Measurements from ENCODE around the gene CDO1.
"Not testable (repeated sequence)": the region's sequence is repeated elsewhere in the genome, so short reads cannot be mapped to it uniquely, and the experiment has no call there.

Gene CDO1

GRCh38 chr5:115829913-115830312 lies 13.5 kb upstream of the CDO1 start:
- DNase-seq (ENCODE audit: low read depth), result no peak

- DNase-seq (ENCODE audit: low read depth), result no peak
These were observed 9.5 kb upstream of the CDO1 start for GRCh38 chr5:115825948-115826347.

- DNase-seq (ENCODE audit: low read depth), result not testable (repeated sequence)
These were observed 8.5 kb upstream of the CDO1 start for GRCh38 chr5:115824983-115825382.

GRCh38 chr5:115820846-115821245 lies 4.4 kb upstream of the CDO1 start:
- DNase-seq (ENCODE audit: low read depth), result no peak

- DNase-seq (ENCODE audit: low read depth), result no peak
These were observed 2.4 kb upstream of the CDO1 start for GRCh38 chr5:115818821-115819220.

GRCh38 chr5:115817386-115817785 lies 927 bp upstream of the CDO1 start:
- no peak for DNase-seq (ENCODE audit: low read depth)

GRCh38 chr5:115815693-115816225 lies 700 bp downstream of the CDO1 start:
- no peak for DNase-seq (ENCODE audit: low read depth)

- DNase-seq (ENCODE audit: low read depth), result no peak
These were observed 1.3 kb downstream of the CDO1 start for GRCh38 chr5:115815006-115815692.

GRCh38 chr5:115813719-115814118 lies 2.7 kb downstream of the CDO1 start:
- DNase-seq (ENCODE audit: low read depth), result no peak

- no peak for DNase-seq (ENCODE audit: low read depth)
These were observed 4.1 kb downstream of the CDO1 start for GRCh38 chr5:115812372-115812771.

- no peak for DNase-seq (ENCODE audit: low read depth)
These were observed 5.1 kb downstream of the CDO1 start for GRCh38 chr5:115811406-115811805.

GRCh38 chr5:115810761-115811160 lies 5.7 kb downstream of the CDO1 start:
- no peak for DNase-seq (ENCODE audit: low read depth)

- no peak for DNase-seq (ENCODE audit: low read depth)
These were observed 6.5 kb downstream of the CDO1 start for GRCh38 chr5:115809946-115810345.

- not testable (repeated sequence) for DNase-seq (ENCODE audit: low read depth)
These were observed 8.4 kb downstream of the CDO1 start for GRCh38 chr5:115808066-115808465.

GRCh38 chr5:115807654-115808052 lies 8.8 kb downstream of the CDO1 start:
- no peak for DNase-seq (ENCODE audit: low read depth)

GRCh38 chr5:115806986-115807653 lies 9.3 kb downstream of the CDO1 start:
- no peak for DNase-seq (ENCODE audit: low read depth)

GRCh38 chr5:115801984-115802383 lies 14.5 kb downstream of the CDO1 start:
- no peak for DNase-seq (ENCODE audit: low read depth)

- no peak for DNase-seq (ENCODE audit: low read depth)
These were observed 15.3 kb downstream of the CDO1 start for GRCh38 chr5:115801152-115801551.

- DNase-seq (ENCODE audit: low read depth), result no peak
These were observed 16.4 kb downstream of the CDO1 start for GRCh38 chr5:115800108-115800507.

GRCh38 chr5:115798252-115798651 lies 18.2 kb downstream of the CDO1 start:
- DNase-seq (ENCODE audit: low read depth), result no peak

GRCh38 chr5:115796656-115797055 lies 19.8 kb downstream of the CDO1 start:
- DNase-seq (ENCODE audit: low read depth), result no peak

- no peak for DNase-seq (ENCODE audit: low read depth)
These were observed 20.8 kb downstream of the CDO1 start for GRCh38 chr5:115795700-115796099.

GRCh38 chr5:115788440-115788839 lies 28.0 kb downstream of the CDO1 start:
- no peak for DNase-seq (ENCODE audit: low read depth)

GRCh38 chr5:115787426-115787825 lies 29.0 kb downstream of the CDO1 start:
- no peak for DNase-seq (ENCODE audit: low read depth)
